HepG2 (cell line): ENCODE measurements around the gene CR1. TPM values are rescaled to one million over a fixed set of nuclear protein-coding genes. Genes with fewer than 3 reads are reported as not detected.
"Not testable (repeated sequence)": the region's sequence is repeated elsewhere in the genome, so short reads cannot be mapped to it uniquely, and the experiment has no call there.

Source experiments
- ATAC-seq: fragments of 200-7000 bp; cut with Tn5 transposase; 3 replicates; pipeline ENCODE4 v1.9.1; 2020; ENCODE audit warnings: mild to moderate bottlenecking, moderate library complexity
- BruUV-seq: library from RNA; stranded (reverse); fragments of 400-500 nt; replicated peaks from 2 replicates; lab custom pipeline; 2021; lab: Mats Ljungman, UMichigan
- CTCF ChIA-PET: fragments of 300-600 bp; formaldehyde crosslinking; extraction: SDS; loops from one replicate; lab custom pipeline; 2021; ENCODE audit warnings: low total read pairs, inconsistent platforms, low intra/inter-chr PET ratio; lab: Yijun Ruan, JAX
- POLR2A ChIA-PET: fragments of 350-600 bp; sonication (Branson Sonifier 250); formaldehyde crosslinking; loops from one replicate; lab custom pipeline; 2020; ENCODE audit warnings: antibody characterized with exemption, inconsistent platforms; lab: Yijun Ruan, JAX
- DNase-seq: peaks from one replicate; pipeline ENCODE4 v3.0.0-alpha.2; 2015; ENCODE audit warnings: low spot score
- FAIRE-seq: peaks from 3 replicates; lab custom pipeline; 2011; peaks lifted over from hg19 to GRCh38; lab: Jason Lieb, UNC
- H2AFZ ChIP-seq: one replicate; pipeline ENCODE4 v1.6.1; 2011; ENCODE audit warnings: low read length, inconsistent platforms
- H3K27ac ChIP-seq: fragments of 300-600 bp; 3 replicates; pipeline ENCODE4 v1.8.0; 2011; ENCODE audit warnings: mixed run types, mild to moderate bottlenecking, mixed read lengths, low read length, inconsistent platforms; ENCODE audit not compliant: insufficient read depth; ENCODE audit errors: extremely low read length
- H3K27me3 ChIP-seq, 2 experiments: fragments of 200-600 bp in 1 of 2; 2 replicates in 1 of 2; 3 replicates in 1 of 2; pipeline versions ENCODE4 v1.6.0 to v1.8.0; 2011; ENCODE audit warnings: low read length in 2 of 2, mild to moderate bottlenecking in 2 of 2, moderate library complexity in 2 of 2, inconsistent platforms in 1 of 2; ENCODE audit not compliant: insufficient read depth in 2 of 2, control insufficient read depth in 1 of 2
- H3K36me3 ChIP-seq, 2 experiments: fragments of 200-600 bp in 1 of 2; replicated peaks in 1 of 2; 2 replicates in 1 of 2; 3 replicates in 1 of 2; pipeline versions ENCODE4 v1.5.1 to v1.8.0; 2011; ENCODE audit warnings: low read length in 2 of 2, inconsistent platforms in 1 of 2; ENCODE audit not compliant: insufficient read depth in 2 of 2, control insufficient read depth in 1 of 2
- H3K4me1 ChIP-seq: 2 replicates; pipeline ENCODE4 v1.5.1; 2012; ENCODE audit warnings: low read length, inconsistent platforms; ENCODE audit not compliant: insufficient read depth
- H3K4me2 ChIP-seq: 2 replicates; pipeline ENCODE4 v1.6.0; 2011; ENCODE audit warnings: low read depth, low read length, inconsistent platforms
- H3K4me3 ChIP-seq, 3 experiments: fragments of 200-600 bp in 1 of 3; sonication (generic), shearing (Covaris generic) in 1 of 3; replicated peaks in 1 of 3; 2 replicates each; pipeline ENCODE4 v1.5.1; 2011 to 2016; ENCODE audit warnings: low read length in 3 of 3, inconsistent platforms in 2 of 3, low read depth in 2 of 3, mild to moderate bottlenecking in 2 of 3, control low read depth in 1 of 3, mixed read lengths in 1 of 3; ENCODE audit not compliant: insufficient read depth in 1 of 3
- H3K79me2 ChIP-seq: one replicate; pipeline ENCODE4 v1.6.1; 2011; ENCODE audit warnings: low read length, inconsistent platforms; ENCODE audit not compliant: insufficient read depth
- H3K9ac ChIP-seq: 2 replicates; pipeline ENCODE4 v1.6.0; 2011; ENCODE audit warnings: mild to moderate bottlenecking, low read depth, low read length, inconsistent platforms; ENCODE audit not compliant: insufficient read depth
- H3K9me3 ChIP-seq: 2 replicates; pipeline ENCODE4 v1.5.1; 2012; ENCODE audit warnings: mild to moderate bottlenecking, low read length
- H4K20me1 ChIP-seq: 2 replicates; pipeline ENCODE4 v1.6.0; 2011; ENCODE audit warnings: inconsistent platforms, mild to moderate bottlenecking, low read length, moderate library complexity; ENCODE audit not compliant: insufficient read depth
- CEBPB ChIP-seq: IDR thresholded peaks from 2 replicates; pipeline ENCODE4 v1.6.1; 2011; ENCODE audit warnings: low read depth, low read length, improper control_type of control experiment, borderline replicate concordance
- ZNF496 ChIP-seq: sonication (generic); formaldehyde crosslinking; IDR thresholded peaks from 2 replicates; pipeline ENCODE4 v1.8.1; 2023; ENCODE audit warnings: mild to moderate bottlenecking, moderate library complexity, missing genetic modification reagents; ENCODE audit not compliant: insufficient replicate concordance
- ZNF709 ChIP-seq: sonication (generic); formaldehyde crosslinking; IDR thresholded peaks from 2 replicates; pipeline ENCODE4 v1.5.0; 2020; ENCODE audit warnings: mild to moderate bottlenecking, missing genetic modification reagents
- WGBS: methylation state at CpG from one replicate; pipeline ENCODE4 v1.1.6; 2017; ENCODE audit warnings: low lambda C conversion rate; 5-methylcytosine and 5-hydroxymethylcytosine counted together
- in situ Hi-C: cut with HindIII; loops from 2 replicates; pipeline ENCODE4 v1.10.0; 2017; ENCODE audit warnings: low pct_unique_long_range_greater_than_20kb; ENCODE audit not compliant: extremely low pct_ligation_motif_present
- intact Hi-C: fragments of 100-400 bp; cut with micrococcal nuclease; formaldehyde crosslinking; loops from one replicate; pipeline ENCODE4 v1.10.0; 2022; ENCODE audit not compliant: unreplicated experiment
- polyA plus RNA-seq, 8 experiments: library from polyadenylated mRNA; depleted of rRNA in 3 of 8; stranded (reverse) in 7 of 8; unstranded in 1 of 8; fragments of >200 nt; fragmentation: Illumina TruSeq in 4 of 8; extraction: Trizol in 4 of 8; gene quantifications; 2 replicates each; pipeline versions ENCODE4 v1.2.1 to v1.2.3, GENCODE V29; 2011 to 2016; ENCODE audit warnings: low read depth in 4 of 8, missing spikeins in 1 of 8, mixed read lengths in 1 of 8; ENCODE audit not compliant: insufficient read depth in 1 of 8
- total RNA-seq, 5 experiments: library from RNA; depleted of rRNA; stranded (reverse); fragments of >200 nt; fragmentation: Illumina TruSeq; extraction: Trizol; gene quantifications; 2 replicates each; pipeline ENCODE4 v1.2.3, GENCODE V29; 2016; ENCODE audit warnings: low read depth in 1 of 5

The CR1 gene
- total and polyA plus RNA-seq, 2 of the 13 experiments (the other 11 are each of a cell fraction or from before 2014, with no cell fraction given) = not detected

- no peak for FAIRE-seq
- Histone ChIP-seq H3K9me3 (no peaks in the 10 kb centered on the region), H3K79me2 (no peaks in the 10 kb centered on the region), H3K9ac (no peak overlapping the region), H3K27me3 (no peaks in the 10 kb centered on the region), H3K27ac (no peak overlapping the region), H3K4me3 (no peak overlapping the region), H2AFZ (no peak overlapping the region), H3K4me1 (no peaks in the 10 kb centered on the region), H3K36me3 (no peaks in the 10 kb centered on the region), H3K4me2 (no peak overlapping the region), H4K20me1 (no peaks in the 10 kb centered on the region)
- in situ Hi-C loops (no loop called here), intact Hi-C loops (no loop called here)
- no peak for DNase-seq
- no peak for ATAC-seq
- ChIA-PET POLR2A (no interaction called here), CTCF (no interaction called here)
- no TSS peak for BruUV-seq
- TF ChIP-seq CEBPB = peak; percentile 58; the same call in 1 of the 2 replicates
- TF ChIP-seq ZNF709 = no peak
- TF ChIP-seq ZNF496 = no peak
Measured at GRCh38 chr1:207633226-207633625, 137.3 kb downstream of the CR1 start.

GRCh38 chr1:207633699-207634289, 137.8 kb downstream of the CR1 start:
- WGBS = 55% methylated on average over 12 of the region's 12 CpGs
- ATAC-seq, H3K9me3 ChIP-seq, H3K79me2 ChIP-seq, H2AFZ ChIP-seq, in situ Hi-C loops, FAIRE-seq, H3K4me2 ChIP-seq, H4K20me1 ChIP-seq, intact Hi-C loops, H3K4me1 ChIP-seq, H3K4me3 ChIP-seq, CTCF ChIA-PET, POLR2A ChIA-PET, BruUV-seq, H3K27me3 ChIP-seq, H3K9ac ChIP-seq, H3K36me3 ChIP-seq, DNase-seq, H3K27ac ChIP-seq: not testable (repeated sequence)

- H4K20me1 ChIP-seq, FAIRE-seq, intact Hi-C loops, BruUV-seq, CTCF ChIA-PET, H3K4me3 ChIP-seq, H2AFZ ChIP-seq, DNase-seq, H3K9ac ChIP-seq, H3K9me3 ChIP-seq, H3K27ac ChIP-seq, in situ Hi-C loops, POLR2A ChIA-PET, H3K4me1 ChIP-seq, H3K79me2 ChIP-seq, H3K36me3 ChIP-seq, H3K27me3 ChIP-seq, ATAC-seq: not testable (repeated sequence)
- H3K4me2 ChIP-seq = 0 out of 2 replicates have a peak overlapping the region, but pooled peaks have one; percentile 5
- WGBS = 62% methylated on average over 6 of the region's 6 CpGs
Measured at GRCh38 chr1:207634293-207634692, 138.3 kb downstream of the CR1 start.

DNA sequence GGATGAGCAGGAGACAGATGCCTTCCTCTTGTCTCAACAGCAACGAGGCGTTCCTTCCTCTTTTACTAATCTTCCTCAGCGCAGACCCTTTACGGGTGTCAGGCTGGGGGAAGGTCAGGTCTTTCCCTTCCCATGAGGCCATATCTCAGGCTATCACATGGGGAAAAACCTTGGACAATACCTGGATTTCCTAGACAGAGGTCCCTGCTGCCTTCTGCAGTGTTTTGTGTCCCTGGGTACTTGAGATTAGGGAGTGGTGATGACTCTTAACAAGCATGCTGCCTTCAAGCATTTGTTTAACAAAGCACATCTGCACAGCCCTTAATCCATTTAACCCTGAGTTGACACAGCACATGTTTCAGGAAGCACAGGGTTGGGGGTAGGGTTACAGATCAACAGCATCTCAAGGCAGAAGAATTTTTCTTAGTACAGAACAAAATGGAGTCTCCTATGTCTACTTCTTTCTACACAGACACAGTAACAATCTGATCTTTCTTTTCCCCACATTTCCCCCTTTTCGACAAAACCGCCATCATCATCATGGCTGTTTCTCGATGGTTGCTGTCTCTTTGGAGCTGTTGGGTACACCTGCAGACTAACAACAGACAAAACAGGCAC, 139.7 kb downstream of the CR1 start:
- H3K4me1 ChIP-seq, in situ Hi-C loops, H3K9me3 ChIP-seq, ATAC-seq, H3K4me2 ChIP-seq, H3K36me3 ChIP-seq, POLR2A ChIA-PET, CTCF ChIA-PET, H3K27ac ChIP-seq, H3K79me2 ChIP-seq, H4K20me1 ChIP-seq, H3K4me3 ChIP-seq, H3K27me3 ChIP-seq, FAIRE-seq, DNase-seq, H3K9ac ChIP-seq, intact Hi-C loops, H2AFZ ChIP-seq, BruUV-seq: not testable (repeated sequence)
- 56% methylated on average over 7 of the region's 7 CpGs for WGBS
